Neural cell (in vitro differentiated cells): ENCODE data around the gene KLHL22. TPM values are rescaled to one million over a fixed set of nuclear protein-coding genes. Genes with fewer than 3 reads are reported as not detected.
"Not testable (repeated sequence)": the region's sequence is repeated elsewhere in the genome, so short reads cannot be mapped to it uniquely, and the experiment has no call there.

Experiments used
- H2AFZ ChIP-seq: fragments of 200-600, 300-800 bp; sonication (generic), shearing (Covaris generic); 2 replicates; pipeline ENCODE4 v1.6.0; 2014; ENCODE audit warnings: low read depth, mild to moderate bottlenecking, antibody characterized with exemption, low read length, moderate library complexity
- H3F3A ChIP-seq: fragments of 200-600 bp; shearing (Covaris generic); 2 replicates; pipeline ENCODE4 v1.6.1; 2016; ENCODE audit warnings: mild to moderate bottlenecking, moderate library complexity, mixed read lengths, antibody characterized with exemption, low read length; ENCODE audit not compliant: insufficient read depth, poor library complexity, severe bottlenecking
- H3K27ac ChIP-seq: fragments of 200-600, 300-800 bp; sonication (generic), shearing (Covaris generic); 2 replicates; pipeline ENCODE4 v1.5.1; 2014; ENCODE audit warnings: mild to moderate bottlenecking, low read length, moderate library complexity
- H3K27me3 ChIP-seq: fragments of 300-800, 200-600 bp; sonication (generic), shearing (Covaris generic); 2 replicates; pipeline ENCODE4 v1.6.0; 2014; ENCODE audit warnings: mild to moderate bottlenecking, low read depth, low read length, moderate library complexity; ENCODE audit not compliant: insufficient read depth
- H3K36me3 ChIP-seq: fragments of 300-800, 200-600 bp; sonication (generic), shearing (Covaris generic); 2 replicates; pipeline ENCODE4 v1.5.1; 2014; ENCODE audit warnings: mild to moderate bottlenecking, antibody characterized with exemption, low read length, moderate library complexity; ENCODE audit not compliant: insufficient read depth
- H3K4me2 ChIP-seq: fragments of 300-800, 200-600 bp; sonication (generic), shearing (Covaris generic); 2 replicates; pipeline ENCODE4 v1.6.0; 2014; ENCODE audit warnings: mild to moderate bottlenecking, low read length
- H3K4me3 ChIP-seq: fragments of 300-800, 200-600 bp; sonication (generic), shearing (Covaris generic); 2 replicates; pipeline ENCODE4 v1.5.1; 2014; ENCODE audit warnings: mild to moderate bottlenecking, low read length, moderate library complexity
- H3K79me2 ChIP-seq: fragments of 200-600 bp; shearing (Covaris generic); replicated peaks from 2 replicates; pipeline ENCODE4 v1.6.0; 2014; ENCODE audit warnings: mild to moderate bottlenecking, low read length, moderate library complexity; ENCODE audit not compliant: insufficient read depth
- H3K9ac ChIP-seq: fragments of 300-800, 200-600 bp; sonication (generic), shearing (Covaris generic); 2 replicates; pipeline ENCODE4 v1.6.1; 2016; ENCODE audit warnings: mild to moderate bottlenecking, low read length, mixed read lengths
- H3K9me2 ChIP-seq: fragments of 200-600 bp; shearing (Covaris generic); 2 replicates; pipeline ENCODE4 v1.6.1; 2016; ENCODE audit warnings: mild to moderate bottlenecking, low read length, mixed read lengths; ENCODE audit not compliant: insufficient read depth
- H3K9me3 ChIP-seq: fragments of 200-600, 300-800 bp; sonication (generic), shearing (Covaris generic); 2 replicates; pipeline ENCODE4 v1.6.1; 2016; ENCODE audit warnings: mild to moderate bottlenecking, mixed run types, low read length, moderate library complexity, mixed read lengths
- H4K20me1 ChIP-seq: fragments of 200-600 bp; shearing (Covaris generic); 2 replicates; pipeline ENCODE4 v1.6.1; 2016; ENCODE audit warnings: mild to moderate bottlenecking, mixed run types; ENCODE audit not compliant: insufficient read depth
- EP300 ChIP-seq: fragments of 450-650 bp; conservative IDR thresholded peaks from 2 replicates; pipeline ENCODE4 v1.6.1; 2014; ENCODE audit warnings: antibody characterized with exemption, mild to moderate bottlenecking, moderate library complexity; ENCODE audit not compliant: poor library complexity, severe bottlenecking
- EZH2 ChIP-seq: fragments of 200-600, 300-800 bp; shearing (Covaris generic), sonication (generic); IDR thresholded peaks from 2 replicates; pipeline ENCODE4 v1.6.1; 2014; ENCODE audit warnings: antibody characterized with exemption, low read length, borderline replicate concordance, mild to moderate bottlenecking; ENCODE audit not compliant: insufficient read depth, poor library complexity, severe bottlenecking
- MXI1 ChIP-seq: fragments of 450-650 bp; conservative IDR thresholded peaks from 2 replicates; pipeline ENCODE4 v1.6.1; 2014; ENCODE audit warnings: antibody characterized with exemption, mild to moderate bottlenecking; ENCODE audit not compliant: poor library complexity, severe bottlenecking
- POLR2AphosphoS5 ChIP-seq: IDR thresholded peaks from 2 replicates; pipeline ENCODE4 v1.6.1; 2012
- RAD21 ChIP-seq: fragments of 450-650 bp; conservative IDR thresholded peaks from 2 replicates; pipeline ENCODE4 v1.6.1; 2014; ENCODE audit warnings: antibody characterized with exemption, mild to moderate bottlenecking, moderate library complexity
- REST ChIP-seq: IDR thresholded peaks from 2 replicates; pipeline ENCODE4 v1.6.1; 2012; ENCODE audit warnings: borderline replicate concordance
- SMC3 ChIP-seq: fragments of 450-650 bp; conservative IDR thresholded peaks from 2 replicates; pipeline ENCODE4 v1.6.1; 2014; ENCODE audit warnings: antibody characterized with exemption, mild to moderate bottlenecking, moderate library complexity; ENCODE audit not compliant: poor library complexity
- TAF1 ChIP-seq: IDR thresholded peaks from 2 replicates; pipeline ENCODE4 v1.6.1; 2012; ENCODE audit warnings: low read depth
- polyA plus RNA-seq: library from polyadenylated mRNA; depleted of rRNA; stranded (reverse); fragments of >200 nt; gene quantifications from 2 replicates; pipeline ENCODE4 v1.2.3, GENCODE V29; 2014
- small RNA-seq, 3 experiments: library from RNA; depleted of rRNA; stranded (forward); fragments of <200 nt; gene quantifications; one replicate each; pipeline ENCODE3, GENCODE V24; 2012
- TF ChIP-seq, protein P1 (sequence below): fragments of 450-650 bp; IDR thresholded peaks from 2 replicates; pipeline ENCODE4 v1.5.1; 2014; ENCODE audit warnings: antibody characterized with exemption, mild to moderate bottlenecking, moderate library complexity; ENCODE audit not compliant: poor library complexity, severe bottlenecking

KLHL22 gene
- polyA plus RNA-seq, 1 donor from 2014 or later = 59.5 TPM

DNA sequence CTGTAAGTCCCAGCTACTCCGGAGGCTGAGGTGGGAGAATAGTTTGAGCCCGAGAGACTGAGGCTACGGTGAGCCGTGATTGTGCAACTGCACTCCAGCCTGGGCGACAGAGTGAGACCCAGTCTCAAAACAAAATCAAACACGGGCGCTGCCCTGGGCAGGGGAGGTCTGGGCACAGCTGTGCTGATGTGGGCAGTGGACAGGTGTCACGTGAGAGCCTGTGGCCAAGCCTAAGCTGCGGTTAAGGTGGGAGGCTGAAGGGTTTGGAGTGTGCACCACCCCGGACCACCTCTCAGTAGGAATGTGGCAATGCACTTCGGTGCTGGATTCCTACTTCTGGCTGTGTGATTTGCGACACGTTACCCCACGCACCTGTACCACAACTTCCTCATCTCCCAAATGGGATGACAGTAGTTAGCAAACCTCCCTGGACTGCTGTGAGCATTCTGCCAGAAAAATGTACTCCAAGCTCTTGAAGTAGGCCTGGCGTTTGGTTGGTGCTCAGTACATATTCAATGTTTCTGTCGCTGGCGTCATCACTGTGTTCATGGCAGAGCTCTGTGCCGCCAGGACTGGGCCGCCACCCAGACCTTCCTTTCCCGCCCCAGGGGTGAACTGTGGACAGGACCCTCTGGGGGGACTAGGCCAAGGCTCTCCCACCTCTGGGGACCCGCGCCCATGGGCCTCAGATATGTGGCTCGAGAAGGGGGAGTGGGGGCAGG is 102.5 kb downstream of the KLHL22 start:
- Histone ChIP-seq H3K27ac (peak overlapping the region; percentile 92), H3K36me3 (no peaks in the 10 kb centered on the region), H3K27me3 (no peaks in the 10 kb centered on the region), H3K79me2 (peaks cover 22% of the 10 kb centered on the region), H2AFZ (peak overlapping the region; percentile 93), H3K4me2 (no peak overlapping the region), H3F3A (peaks cover 3% of the 10 kb centered on the region), H3K4me3 (peak overlapping the region; percentile 100), H3K9me3 (no peaks in the 10 kb centered on the region), H3K9ac (peak overlapping the region; percentile 99), H3K9me2 (no peaks in the 10 kb centered on the region), H4K20me1 (no peaks in the 10 kb centered on the region)
- TF ChIP-seq EP300 (no peak), REST (no peak), TAF1 (no peak), SMC3 (no peak), MXI1 (no peak), RAD21 (no peak), POLR2AphosphoS5 (no peak), EZH2 (no peak)
- TF ChIP-seq, protein P1, sequence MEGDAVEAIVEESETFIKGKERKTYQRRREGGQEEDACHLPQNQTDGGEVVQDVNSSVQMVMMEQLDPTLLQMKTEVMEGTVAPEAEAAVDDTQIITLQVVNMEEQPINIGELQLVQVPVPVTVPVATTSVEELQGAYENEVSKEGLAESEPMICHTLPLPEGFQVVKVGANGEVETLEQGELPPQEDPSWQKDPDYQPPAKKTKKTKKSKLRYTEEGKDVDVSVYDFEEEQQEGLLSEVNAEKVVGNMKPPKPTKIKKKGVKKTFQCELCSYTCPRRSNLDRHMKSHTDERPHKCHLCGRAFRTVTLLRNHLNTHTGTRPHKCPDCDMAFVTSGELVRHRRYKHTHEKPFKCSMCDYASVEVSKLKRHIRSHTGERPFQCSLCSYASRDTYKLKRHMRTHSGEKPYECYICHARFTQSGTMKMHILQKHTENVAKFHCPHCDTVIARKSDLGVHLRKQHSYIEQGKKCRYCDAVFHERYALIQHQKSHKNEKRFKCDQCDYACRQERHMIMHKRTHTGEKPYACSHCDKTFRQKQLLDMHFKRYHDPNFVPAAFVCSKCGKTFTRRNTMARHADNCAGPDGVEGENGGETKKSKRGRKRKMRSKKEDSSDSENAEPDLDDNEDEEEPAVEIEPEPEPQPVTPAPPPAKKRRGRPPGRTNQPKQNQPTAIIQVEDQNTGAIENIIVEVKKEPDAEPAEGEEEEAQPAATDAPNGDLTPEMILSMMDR = no peak

DNA sequence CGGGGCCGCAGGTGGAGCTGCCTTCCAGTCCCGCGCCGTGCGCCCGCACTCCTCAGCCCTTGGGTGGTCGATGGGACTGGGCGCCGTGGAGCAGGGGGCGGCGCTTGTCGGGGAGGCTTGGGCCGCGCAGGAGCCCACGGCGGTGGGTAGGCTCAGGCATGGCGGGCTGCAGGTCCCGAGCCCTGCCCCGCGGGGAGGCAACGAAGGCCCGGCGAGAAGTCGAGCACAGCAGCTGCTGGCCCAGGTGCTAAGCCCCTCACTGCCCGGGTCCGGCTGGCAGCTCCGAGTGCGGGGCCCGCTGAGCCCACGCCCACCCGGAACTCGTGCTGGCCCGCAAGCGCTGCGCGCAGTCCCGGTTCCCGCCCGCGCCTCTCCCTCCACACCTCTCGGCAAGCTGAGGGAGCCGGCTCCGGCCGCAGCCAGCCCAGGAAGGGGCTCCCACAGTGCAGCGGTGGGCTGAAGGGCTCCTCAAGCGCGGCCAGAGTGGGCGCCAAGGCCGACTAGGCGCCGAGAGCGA is 103.2 kb downstream of the KLHL22 start:
- not testable (repeated sequence) for H3K36me3 ChIP-seq, H2AFZ ChIP-seq, H3K9me3 ChIP-seq, H3K4me3 ChIP-seq, H3F3A ChIP-seq, H3K9ac ChIP-seq, H3K27ac ChIP-seq, H4K20me1 ChIP-seq, H3K9me2 ChIP-seq, H3K27me3 ChIP-seq, H3K4me2 ChIP-seq
- peaks cover 16% of the 10 kb centered on the region for H3K79me2 ChIP-seq

Small RNA genes within 50 kb of the gene (small RNA-seq; reads per million reads assigned to genes)
- gene RF00019 (0 to 1.2 (median 0) reads per million in 3 experiments), gene RN7SL812P (0 to 0.08 (median 0) reads per million in 3 experiments), gene RNU6-225P (0 reads per million in 3 experiments), gene RNY1P9 (0.07 to 0.33 (median 0.10) reads per million in 3 experiments)

Other genes with a start within 250 kb of the KLHL22 start
- 12.1 and 13.6 TPM in 2 replicates for gene RTN4R, start 227.5 kb downstream of the KLHL22 start, polyA plus RNA-seq
- 117 and 125 TPM in 2 replicates for gene DGCR6L, start 175.7 kb downstream of the KLHL22 start, polyA plus RNA-seq
- gene ZNF74, start 101.6 kb downstream of the KLHL22 start, polyA plus RNA-seq = 75.6 and 79.5 TPM in 2 replicates
- 3.4 and 5.0 TPM in 2 replicates for gene SCARF2, start 58.0 kb downstream of the KLHL22 start, polyA plus RNA-seq
- gene MED15, start 11.8 kb upstream of the KLHL22 start, polyA plus RNA-seq = 13.2 and 17.9 TPM in 2 replicates